Occipital lobe (tissue), 2 donors: ENCODE results near the gene RAB8A. TPM values are rescaled to one million over a fixed set of nuclear protein-coding genes. Genes with fewer than 3 reads are reported as not detected.
"Not testable (repeated sequence)": the region's sequence is repeated elsewhere in the genome, so short reads cannot be mapped to it uniquely, and the experiment has no call there.

Experiments used
- DNase-seq: peaks from one replicate; lab custom pipeline; 2025; lab: John Stamatoyannopoulos, UW
- total RNA-seq: library from RNA; depleted of rRNA; stranded (reverse); fragments of >200 nt; gene quantifications from one replicate; pipeline ENCODE4 v1.2.3, GENCODE V29; 2014

The RAB8A gene
- total RNA-seq, 1 donor from 2014 or later: 33.7 TPM

- no peak for DNase-seq
Observed at GRCh38 chr19:16112778-16113177, 1.1 kb downstream of the RAB8A start.

GRCh38 chr19:16113727-16114126 lies 2.0 kb downstream of the RAB8A start:
- DNase-seq: no peak

- DNase-seq: peak; percentile 5
Observed at GRCh38 chr19:16115301-16116039, 3.8 kb downstream of the RAB8A start.

DNA sequence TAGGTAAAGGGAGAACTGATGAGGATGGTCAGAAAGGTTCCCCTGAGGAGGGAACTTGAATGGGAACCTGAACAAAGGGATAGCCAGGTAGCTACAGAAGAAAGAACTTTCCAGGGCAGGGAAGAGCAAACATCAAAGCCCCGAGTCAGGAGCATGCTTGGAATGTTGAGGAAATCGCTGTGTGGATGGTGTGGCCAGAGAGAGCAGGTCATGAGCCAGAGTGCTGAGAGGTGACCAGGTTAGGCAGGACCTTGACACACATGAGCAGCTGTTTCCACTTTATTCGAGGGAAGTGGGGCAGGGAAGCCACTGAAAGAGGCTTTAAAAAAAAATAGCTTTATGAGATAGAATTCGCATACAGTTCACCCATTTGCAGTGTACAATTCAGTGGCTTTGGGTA lies 4.4 kb downstream of the RAB8A start:
- no peak for DNase-seq

DNA sequence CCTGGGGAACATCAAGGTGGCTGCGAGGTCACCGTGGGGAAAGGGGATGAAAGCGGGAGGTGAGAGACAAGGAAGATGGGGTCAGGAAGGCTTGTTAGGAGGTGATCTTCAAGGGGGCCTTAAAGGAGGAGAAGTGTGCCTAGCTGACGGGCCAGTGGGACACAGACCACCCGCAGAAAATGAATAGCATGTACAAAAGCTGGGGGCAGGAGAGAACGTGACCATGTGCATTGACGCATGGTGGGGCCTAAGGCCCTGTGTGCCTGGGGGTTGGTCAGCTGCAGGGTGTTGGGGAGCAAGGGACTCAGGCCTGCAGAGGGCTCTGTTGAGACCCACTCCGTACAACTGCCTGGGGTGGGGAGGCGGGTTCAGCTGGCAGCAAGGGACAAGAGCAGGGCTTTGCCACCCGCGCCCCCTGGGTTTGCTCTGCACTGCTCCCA lies 5.9 kb downstream of the RAB8A start:
- no peak for DNase-seq

GRCh38 chr19:16118489-16119033 lies 6.9 kb downstream of the RAB8A start:
- no peak for DNase-seq

DNA sequence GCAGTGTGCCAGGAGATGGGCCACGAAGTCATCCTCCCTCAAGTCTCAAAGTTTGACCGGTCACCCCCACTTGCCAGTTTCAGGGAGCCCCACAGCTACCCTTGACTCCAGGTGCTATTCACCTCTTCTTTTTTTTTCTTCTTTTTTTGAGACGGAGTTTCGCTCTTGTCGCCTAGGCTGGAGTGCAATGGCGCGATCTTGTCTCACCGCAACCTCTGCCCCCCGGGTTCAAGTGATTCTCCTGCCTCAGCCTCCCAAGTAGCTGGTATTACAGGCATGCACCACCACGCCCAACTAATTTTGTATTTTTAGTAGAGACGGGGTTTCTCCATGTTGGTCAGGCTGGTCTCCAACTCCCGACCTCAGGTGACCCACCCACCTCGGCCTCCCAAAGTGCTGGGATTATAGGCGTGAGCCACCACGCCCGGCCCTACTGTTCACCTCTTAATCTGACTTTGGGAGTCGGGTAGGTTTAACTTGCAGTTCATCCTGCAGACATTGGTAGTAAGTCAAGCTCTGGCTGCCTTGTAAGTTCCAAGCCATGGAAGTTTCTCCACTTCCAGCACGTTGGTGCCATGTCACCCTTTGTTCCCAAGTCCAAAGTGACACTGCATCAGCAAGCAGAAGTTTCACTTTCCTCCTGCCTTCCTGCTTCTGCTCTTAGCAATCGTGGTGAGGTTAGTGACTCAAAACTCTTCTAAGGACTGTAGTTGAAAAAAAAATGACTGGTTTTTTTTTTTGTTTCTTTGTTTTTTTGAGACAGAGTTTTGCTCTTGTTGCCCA lies 7.6 kb downstream of the RAB8A start:
- DNase-seq: not testable (repeated sequence)

- no peak for DNase-seq
Observed at GRCh38 chr19:16121141-16121540, 9.5 kb downstream of the RAB8A start.

DNA sequence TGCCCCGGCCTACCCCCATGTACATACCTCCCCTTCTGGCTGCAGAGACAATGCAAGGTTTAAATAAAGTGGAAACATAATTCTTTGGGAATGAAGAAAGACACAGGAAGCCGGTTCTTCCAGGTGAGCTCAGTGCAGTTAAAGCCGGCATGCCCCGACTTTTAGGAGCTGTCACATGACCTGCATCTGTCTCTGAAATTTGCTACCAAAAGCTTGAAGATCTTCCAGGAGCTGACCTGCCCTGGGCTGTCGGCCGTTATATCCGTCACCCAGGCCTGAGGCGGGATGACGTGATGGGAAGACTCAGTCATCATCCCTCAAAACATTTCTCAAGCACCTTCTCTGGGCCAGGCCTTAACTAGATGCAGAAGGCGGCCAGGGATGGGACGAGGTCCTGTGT lies 10.3 kb downstream of the RAB8A start:
- DNase-seq: no peak

- no peak for DNase-seq
Observed at GRCh38 chr19:16124953-16125352, 13.3 kb downstream of the RAB8A start.

DNA sequence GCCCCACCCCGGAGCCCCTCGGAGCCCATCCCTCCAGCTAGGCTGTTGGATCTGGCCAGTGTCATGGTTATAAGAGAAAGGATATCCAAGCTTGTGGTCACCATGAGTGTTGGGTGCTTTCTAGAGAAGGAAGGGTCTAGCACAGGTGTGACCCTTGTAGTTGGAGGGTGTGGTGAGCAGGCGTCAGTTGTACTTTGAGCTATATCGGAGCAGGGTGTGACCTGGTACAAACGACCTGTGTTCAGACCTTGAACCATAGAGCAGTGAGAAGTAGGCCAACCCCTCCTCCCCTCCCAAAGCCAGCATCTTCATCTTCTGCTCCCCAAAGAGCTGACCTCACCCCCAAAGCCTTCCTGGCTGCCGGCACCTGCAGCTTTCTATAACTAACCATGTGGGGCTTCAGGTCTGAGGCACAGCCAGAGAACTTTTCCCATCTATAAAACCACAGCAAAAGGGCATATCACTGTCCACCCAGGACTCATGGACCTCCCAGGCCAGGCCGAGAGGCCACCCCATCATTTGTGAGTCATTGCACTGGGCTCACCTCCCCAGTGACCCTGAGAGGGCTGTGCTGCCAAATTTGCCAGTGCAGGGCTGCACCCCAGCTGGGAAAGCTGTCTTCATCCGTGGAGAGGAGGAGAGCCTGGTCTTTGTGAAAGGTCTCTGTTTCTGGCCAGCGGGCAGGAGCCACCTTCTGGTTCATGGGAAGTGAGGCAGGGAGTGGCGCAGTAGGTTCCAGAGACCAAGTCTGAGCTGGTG lies 14.2 kb downstream of the RAB8A start:
- DNase-seq: no peak

- no peak for DNase-seq
Observed at GRCh38 chr19:16127080-16127479, 15.4 kb downstream of the RAB8A start.

DNA sequence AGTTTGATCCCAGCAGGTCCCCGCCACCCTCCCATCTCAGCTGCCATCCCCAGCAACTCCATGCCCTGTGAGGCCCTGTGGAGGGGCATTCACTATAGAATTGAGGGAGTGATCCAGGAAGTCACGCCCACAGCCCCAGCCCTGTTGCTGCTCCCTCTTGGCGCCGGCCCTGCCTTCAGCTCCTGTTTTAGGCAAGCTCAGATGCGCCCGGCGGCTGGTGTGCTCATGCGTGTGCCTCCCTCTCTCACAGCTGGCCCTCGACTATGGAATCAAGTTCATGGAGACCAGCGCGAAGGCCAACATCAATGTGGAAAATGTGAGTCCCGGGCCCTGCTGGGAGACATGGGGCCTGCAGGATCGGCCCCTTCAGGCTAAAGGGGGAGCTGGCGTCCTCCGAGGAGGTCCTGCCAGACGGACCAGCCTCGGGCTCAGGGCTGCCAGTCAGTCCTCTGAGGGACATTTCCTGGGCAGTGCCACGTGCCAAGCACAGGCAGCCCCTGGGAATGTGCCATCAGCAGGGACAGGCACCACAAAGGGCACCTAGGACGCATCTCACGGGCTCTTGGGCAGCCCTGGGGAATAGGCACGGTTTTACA lies 16.2 kb downstream of the RAB8A start:
- no peak for DNase-seq

GRCh38 chr19:16131648-16132047 lies 20.0 kb downstream of the RAB8A start:
- DNase-seq: no peak

GRCh38 chr19:16133818-16134217 lies 22.1 kb downstream of the RAB8A start:
- DNase-seq: no peak

DNA sequence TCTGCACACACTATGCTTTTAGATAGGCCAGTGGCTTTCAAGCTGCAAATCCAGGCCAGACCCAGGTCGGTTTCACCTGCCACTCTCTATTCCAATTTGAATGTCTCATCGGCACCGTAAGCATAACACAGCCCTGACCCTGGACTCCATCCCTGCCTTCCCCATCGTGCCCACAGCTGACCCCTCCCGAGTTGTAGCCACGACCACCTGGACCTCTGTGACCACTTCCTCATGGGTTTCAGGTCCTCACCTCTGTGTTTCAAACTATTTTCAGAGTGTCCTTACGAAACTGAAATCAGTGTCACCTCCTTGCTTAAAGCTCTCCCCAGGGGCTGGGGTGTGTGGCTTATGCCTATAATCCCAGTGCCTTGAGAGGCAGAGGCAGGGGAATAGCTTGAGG lies 22.8 kb downstream of the RAB8A start:
- no peak for DNase-seq

GRCh38 chr19:16135430-16136127 lies 23.9 kb downstream of the RAB8A start:
- DNase-seq: no peak

DNA sequence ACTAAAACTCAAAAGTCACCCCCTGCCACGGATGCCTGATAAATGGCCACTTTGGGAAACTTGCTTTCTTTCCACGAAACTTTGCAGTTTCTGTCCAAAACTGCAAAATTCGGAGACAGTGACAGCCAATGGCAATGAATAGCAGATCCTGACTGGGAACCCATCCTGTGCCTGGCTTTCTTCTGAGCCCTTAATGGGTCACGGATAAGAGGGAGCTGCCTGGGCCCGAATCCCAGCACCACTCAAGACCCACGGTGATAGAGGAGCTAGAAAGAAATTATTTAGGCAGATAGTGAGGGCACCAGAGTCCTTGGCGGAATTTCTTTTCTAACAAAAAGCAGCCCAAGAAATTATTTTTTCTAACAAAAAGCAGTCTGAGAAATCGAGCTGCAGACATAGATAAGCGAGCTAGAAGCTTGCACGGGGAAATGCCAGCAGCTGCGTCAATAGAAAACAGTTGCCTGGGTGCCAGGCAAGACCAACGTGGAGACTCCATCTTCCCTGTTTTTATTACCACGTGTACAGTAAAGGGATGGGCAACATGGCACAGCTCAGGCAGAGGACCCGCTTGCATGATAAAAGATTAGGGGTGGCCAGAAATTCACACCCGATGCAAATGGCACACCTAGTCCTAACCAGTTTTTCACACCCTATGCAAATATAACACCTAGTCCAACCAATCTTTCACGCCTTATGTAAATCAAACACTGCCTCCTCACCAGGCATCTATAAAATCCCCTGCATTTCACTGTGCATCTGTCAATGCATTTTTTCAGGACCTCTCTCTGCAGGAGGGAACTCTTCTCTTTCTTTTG lies 24.7 kb downstream of the RAB8A start:
- no peak for DNase-seq

GRCh38 chr19:16139752-16140151 lies 28.1 kb downstream of the RAB8A start:
- DNase-seq: no peak

- no peak for DNase-seq
Observed at GRCh38 chr19:16141043-16141442, 29.4 kb downstream of the RAB8A start.
